HG02642 (cell line): ENCODE measurements around the gene ACTRT2.

Experiments used
- ATAC-seq: cut with Tn5 transposase; IDR thresholded peaks from one replicate; pipeline ENCODE4 v1.9.1; 2021; ENCODE audit warnings: mild to moderate bottlenecking; ENCODE audit not compliant: unreplicated experiment, poor library complexity

ACTRT2 gene

DNA sequence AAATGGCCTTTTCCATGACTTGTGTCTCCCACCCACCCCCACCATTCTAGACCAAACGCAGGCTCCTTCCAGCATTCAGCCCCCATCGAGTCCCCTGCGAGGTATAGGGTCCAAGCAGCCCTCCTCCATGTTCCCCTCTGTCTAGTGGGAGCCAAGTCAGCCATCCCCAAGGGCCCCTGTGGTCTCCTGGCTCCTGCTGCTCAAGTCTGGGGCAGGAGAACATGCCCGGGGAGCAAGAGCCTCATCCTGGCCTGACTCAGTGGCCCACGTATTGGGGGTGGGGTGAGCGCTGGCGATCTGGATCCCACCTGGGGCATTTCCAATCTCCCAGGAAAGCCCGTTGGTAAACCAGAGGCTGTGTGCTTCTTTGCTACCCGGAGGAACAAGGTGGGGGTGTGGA is 43.6 kb downstream of the ACTRT2 start:
- no peak for ATAC-seq

GRCh38 chr1:3065396-3065795 is 44.1 kb downstream of the ACTRT2 start:
- no peak for ATAC-seq

- ATAC-seq: no peak
These were observed 44.5 kb downstream of the ACTRT2 start for GRCh38 chr1:3065797-3066196.

GRCh38 chr1:3066250-3066711 is 45.0 kb downstream of the ACTRT2 start:
- ATAC-seq: no peak

GRCh38 chr1:3066826-3067225 is 45.6 kb downstream of the ACTRT2 start:
- no peak for ATAC-seq

DNA sequence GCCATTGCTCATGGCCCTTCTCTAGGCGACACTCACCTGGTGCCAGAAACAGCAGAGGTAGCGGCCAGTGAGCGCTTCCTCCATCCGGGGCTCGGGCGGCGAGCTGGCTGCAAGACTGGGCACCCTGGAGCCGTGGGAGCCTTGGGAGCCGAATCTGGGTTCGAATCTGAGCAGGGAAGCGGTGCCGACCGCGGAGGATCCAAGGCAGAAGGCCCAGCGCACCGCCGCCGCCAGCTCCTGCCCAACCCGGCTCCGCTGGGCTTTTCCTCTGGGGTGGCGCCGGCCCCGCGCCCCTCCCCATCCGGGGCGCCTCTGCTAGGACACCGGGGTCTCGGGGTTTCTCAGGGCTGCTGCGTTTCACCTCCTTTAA is 46.0 kb downstream of the ACTRT2 start:
- ATAC-seq: no peak

DNA sequence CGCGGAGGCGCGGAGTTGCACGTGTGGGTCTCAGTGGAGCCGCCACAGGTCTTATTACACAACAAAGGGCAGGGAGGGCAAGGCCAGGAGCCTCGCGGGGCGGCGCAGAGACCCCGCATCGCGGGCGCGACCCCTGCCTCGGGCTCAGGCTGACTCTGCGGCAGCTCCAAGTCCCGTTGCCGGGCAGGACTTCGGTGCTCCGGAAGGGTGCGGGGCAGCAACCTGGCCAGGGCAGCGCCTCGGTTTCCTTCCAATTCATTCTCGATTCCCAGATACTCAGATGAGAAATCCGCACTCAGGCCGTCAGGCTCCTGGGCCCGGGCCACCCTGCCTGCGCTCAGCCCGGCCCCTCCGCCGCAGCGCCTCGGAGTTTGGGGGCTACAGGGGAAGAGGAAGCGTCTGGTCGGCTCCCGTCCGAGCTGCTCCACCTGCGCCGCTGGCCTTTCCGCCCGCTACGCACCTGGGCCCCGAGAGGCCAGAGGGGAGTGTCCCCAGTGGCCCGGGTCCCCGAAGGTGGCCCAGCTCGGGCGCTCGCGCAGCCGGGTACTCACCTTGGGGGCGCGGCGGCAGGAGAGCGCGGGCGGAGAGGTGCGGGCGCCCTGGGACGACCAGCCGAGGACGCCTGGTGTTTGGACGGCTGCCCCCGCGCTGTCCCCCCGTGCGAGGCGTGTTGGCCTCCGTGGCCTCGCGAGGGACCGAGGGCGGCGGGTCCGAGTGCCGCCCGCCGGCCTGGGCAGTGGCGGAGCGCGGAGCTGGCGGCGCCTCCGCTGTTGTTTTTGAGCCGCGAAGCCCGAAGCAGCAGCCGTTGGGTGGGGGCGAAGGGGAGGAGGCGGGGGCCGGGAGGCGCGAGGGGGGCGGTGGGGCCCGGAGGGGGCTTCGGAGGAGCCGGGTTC is 46.6 kb downstream of the ACTRT2 start:
- no peak for ATAC-seq

GRCh38 chr1:3068564-3069431 is 47.5 kb downstream of the ACTRT2 start, which contains the start of gene PRDM16:
Gene PRDM16, plus strand, starts transcription at chr1:3069203. Its CDS starts 57 bp downstream, at chr1:3069260.
- no peak for ATAC-seq

DNA sequence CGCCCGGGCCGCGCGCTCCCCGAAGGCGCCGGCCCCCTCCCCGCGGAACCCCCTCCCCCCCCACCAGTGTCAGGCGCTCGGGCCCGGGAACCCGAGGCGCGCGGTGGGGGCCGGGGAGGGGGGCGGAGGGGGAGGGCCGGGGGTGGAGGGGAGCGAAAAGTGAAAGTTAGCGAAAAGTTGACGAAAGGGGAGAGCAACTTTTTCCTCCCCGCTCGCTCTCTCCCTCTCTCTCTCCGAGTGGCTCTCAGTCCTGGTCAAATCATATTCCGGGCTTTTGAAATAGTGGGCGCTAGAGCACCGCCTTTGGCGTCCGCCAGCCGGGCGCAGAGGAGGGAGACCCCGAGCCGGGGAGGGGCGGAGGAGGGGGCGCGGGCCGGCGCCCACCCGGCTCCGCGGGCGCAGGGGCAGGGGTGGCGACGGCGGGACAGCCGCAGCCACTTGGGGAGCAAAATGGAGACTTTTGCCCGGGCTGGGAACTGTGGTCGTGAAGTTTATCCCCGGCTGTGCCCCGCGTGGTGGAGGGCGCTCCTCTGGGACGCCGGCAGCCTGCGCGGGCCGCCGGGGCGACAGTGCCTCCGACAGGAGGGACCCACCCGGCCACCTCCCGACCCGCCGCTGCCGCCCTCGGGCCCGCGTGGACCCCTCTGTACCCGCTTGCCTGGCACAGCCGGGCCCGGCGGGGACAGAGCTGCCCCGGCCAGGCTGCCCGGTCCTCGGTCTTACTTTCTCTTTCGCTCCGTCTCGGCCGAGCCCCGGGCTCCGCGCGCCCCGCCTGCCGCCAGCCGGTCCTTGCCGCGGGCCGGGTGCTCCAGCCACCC is 48.4 kb downstream of the ACTRT2 start:
- ATAC-seq: no peak

GRCh38 chr1:3070309-3070643 is 49.0 kb downstream of the ACTRT2 start:
- ATAC-seq: no peak

DNA sequence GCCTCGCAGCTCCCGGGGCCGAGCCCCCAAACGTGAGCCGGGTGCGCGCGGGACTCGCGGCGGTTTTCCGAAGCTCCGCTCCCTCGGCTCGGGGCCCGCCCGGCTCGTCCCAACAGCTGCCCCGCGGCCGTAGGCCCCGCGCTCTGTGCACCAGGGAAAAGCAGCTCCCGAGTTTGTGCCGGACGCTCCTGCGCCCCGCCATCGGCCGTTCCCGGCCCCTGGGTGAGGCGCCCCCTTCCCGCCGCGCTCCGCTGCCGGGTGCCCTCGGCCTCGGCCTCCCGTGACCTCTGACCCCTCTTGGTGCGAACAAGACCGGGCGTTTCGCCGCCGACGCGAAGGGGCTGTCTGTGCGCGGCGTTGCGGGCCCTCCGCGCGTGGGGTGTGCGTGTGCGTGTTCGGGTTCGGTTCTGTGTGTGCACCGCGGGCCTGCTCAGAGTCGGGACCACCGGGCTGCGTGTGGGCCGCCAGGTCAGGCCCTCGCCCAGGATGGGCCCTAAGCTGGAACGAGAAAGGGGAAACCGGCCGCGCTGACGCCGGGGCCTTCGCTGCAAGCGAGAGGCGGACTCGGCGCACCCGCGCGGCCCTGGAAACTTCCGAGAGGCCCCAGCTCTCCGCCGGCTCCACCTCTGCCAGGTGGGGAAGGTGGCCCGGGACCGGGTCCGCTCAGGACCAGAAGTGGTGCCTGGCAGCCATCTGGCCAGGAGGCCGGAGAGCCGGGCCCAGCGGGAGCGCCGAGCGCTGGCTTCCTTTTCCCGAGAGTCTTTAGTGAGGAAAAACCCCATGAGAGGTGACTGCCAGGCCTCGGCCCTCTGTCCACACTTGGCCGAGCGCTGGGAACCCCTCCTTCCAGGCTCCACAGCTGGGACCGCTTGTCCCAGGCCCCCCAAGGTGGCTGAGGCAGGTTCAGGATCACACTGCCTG is 49.6 kb downstream of the ACTRT2 start:
- ATAC-seq: no peak

- ATAC-seq: no peak
These were observed 50.5 kb downstream of the ACTRT2 start for GRCh38 chr1:3071565-3072390.
